BLaER1 treated with 17β-estradiol and CSF1 and Interleukin-3, amounts not matched to agents 10 nM and 100 nM (cell line): ENCODE data around the gene FCER1A.
A peak's percentile ranks its signal among the peaks of the same experiment; 100 is the strongest.

Experiments
- H3K27ac ChIP-seq, 11 experiments: shearing (Covaris generic); formaldehyde crosslinking; 2 replicates each; pipeline ENCODE4 v1.8.1; 2022
- H3K27me3 ChIP-seq, 11 experiments: shearing (Covaris generic); formaldehyde crosslinking; 2 replicates each; pipeline ENCODE4 v1.8.1; 2022
- H3K36me3 ChIP-seq, 11 experiments: shearing (Covaris generic); formaldehyde crosslinking; 2 replicates each; pipeline ENCODE4 v1.8.1; 2022
- H3K4me1 ChIP-seq, 10 experiments: shearing (Covaris generic); formaldehyde crosslinking; 2 replicates each; pipeline ENCODE4 v1.8.1; 2022
- H3K4me2 ChIP-seq, 11 experiments: shearing (Covaris generic); formaldehyde crosslinking; 2 replicates each; pipeline ENCODE4 v1.8.1; 2022
- H3K4me3 ChIP-seq, 10 experiments: shearing (Covaris generic); formaldehyde crosslinking; 2 replicates each; pipeline ENCODE4 v1.8.1; 2022
- H3K9ac ChIP-seq, 11 experiments: shearing (Covaris generic); formaldehyde crosslinking; 2 replicates each; pipeline ENCODE4 v1.8.1; 2022
- H3K9me3 ChIP-seq, 11 experiments: shearing (Covaris generic); formaldehyde crosslinking; replicated peaks in 1 of 11; 2 replicates each; pipeline ENCODE4 v1.8.1; 2022
- H4K20me1 ChIP-seq, 11 experiments: shearing (Covaris generic); formaldehyde crosslinking; 2 replicates each; pipeline ENCODE4 v1.8.1; 2022
- Cebpa-rat ChIP-seq, 11 experiments: shearing (Covaris generic); IDR thresholded peaks; 2 replicates each; pipeline ENCODE4 v1.8.1; 2022

Gene FCER1A

GRCh38 chr1:159302095-159302494, at the start of gene FCER1A:
TSS of gene FCER1A (plus strand) at chr1:159302336. CDS start at chr1:159302365, 29 bp downstream.
- Histone ChIP-seq H3K9ac (no peak within 1 kb of the TSS), H4K20me1 (no peaks in the 10 kb centered on the region), H3K4me1 (peaks cover 0 to 16% (median 0%) of the 10 kb centered on the region in 10 experiments; a peak in 7 of 20 replicates), H3K27me3 (no peaks in the 10 kb centered on the region), H3K4me2 (peak within 1 kb of the TSS in 5 of 11 experiments; percentile 3 to 27 (median 18); a peak in 7 of 22 replicates), H3K36me3 (no peaks in the 10 kb centered on the region), H3K27ac (no peak within 1 kb of the TSS), H3K4me3 (no peak within 1 kb of the TSS), H3K9me3 (no peaks in the 10 kb centered on the region)
- no peak for TF ChIP-seq Cebpa-rat (IDR thresholded peaks at IDR 0.05)

- H3K27me3 ChIP-seq, result no peaks in the 10 kb centered on the region
- TF ChIP-seq Cebpa-rat (IDR thresholded peaks at IDR 0.05), result no peak
- no peak overlapping the region for H3K9ac ChIP-seq
- H3K9me3 ChIP-seq, result peaks cover 4 to 15% (median 8%) of the 10 kb centered on the region in 11 experiments; a peak in 20 of 22 replicates
- peak overlapping the region in 7 of 11 experiments; percentile 1 to 56 (median 21); a peak in 9 of 22 replicates for H3K4me2 ChIP-seq
- no peaks in the 10 kb centered on the region for H4K20me1 ChIP-seq
- H3K4me3 ChIP-seq, result no peak overlapping the region
- H3K4me1 ChIP-seq, result peaks cover 0 to 23% (median 9%) of the 10 kb centered on the region in 10 experiments; a peak in 12 of 20 replicates
- H3K27ac ChIP-seq, result no peak overlapping the region
- peaks cover 0 to 5% (median 0%) of the 10 kb centered on the region in 11 experiments; a peak in 1 of 22 replicates for H3K36me3 ChIP-seq
Measured at GRCh38 chr1:159261311-159261710, 40.8 kb upstream of the FCER1A start.

GRCh38 chr1:159261721-159262494, 40.2 kb upstream of the FCER1A start:
- TF ChIP-seq Cebpa-rat (IDR thresholded peaks at IDR 0.05), result no peak
- peaks cover 3 to 26% (median 9%) of the 10 kb centered on the region in 10 experiments; a peak in 12 of 20 replicates for H3K4me1 ChIP-seq
- H3K9ac ChIP-seq, result no peak overlapping the region
- H3K4me2 ChIP-seq, result peak overlapping the region in 7 of 11 experiments; percentile 1 to 56 (median 21); a peak in 9 of 22 replicates
- H3K27ac ChIP-seq, result no peak overlapping the region
- H3K9me3 ChIP-seq, result peaks cover 0 to 10% (median 2%) of the 10 kb centered on the region in 11 experiments; a peak in 10 of 22 replicates
- H3K27me3 ChIP-seq, result no peaks in the 10 kb centered on the region
- H3K36me3 ChIP-seq, result no peaks in the 10 kb centered on the region
- no peaks in the 10 kb centered on the region for H4K20me1 ChIP-seq
- H3K4me3 ChIP-seq, result no peak overlapping the region

GRCh38 chr1:159266832-159267231, 35.3 kb upstream of the FCER1A start:
- H3K4me3 ChIP-seq, result no peak overlapping the region
- H3K4me2 ChIP-seq, result peak overlapping the region in 4 of 11 experiments; percentile 4 to 8 (median 4); a peak in 5 of 22 replicates
- H3K9ac ChIP-seq, result no peak overlapping the region
- 0 out of 22 replicates have a peak, but pooled peaks cover 0 to 3% (median 0%) of the 10 kb centered on the region in 11 experiments for H3K9me3 ChIP-seq
- peaks cover 0 to 11% (median 2%) of the 10 kb centered on the region in 10 experiments; a peak in 7 of 20 replicates for H3K4me1 ChIP-seq
- no peaks in the 10 kb centered on the region for H4K20me1 ChIP-seq
- H3K27me3 ChIP-seq, result no peaks in the 10 kb centered on the region
- H3K36me3 ChIP-seq, result no peaks in the 10 kb centered on the region
- TF ChIP-seq Cebpa-rat (IDR thresholded peaks at IDR 0.05), result no peak
- H3K27ac ChIP-seq, result no peak overlapping the region

- Histone ChIP-seq H3K27ac (no peak overlapping the region), H3K36me3 (no peaks in the 10 kb centered on the region), H3K9me3 (no peaks in the 10 kb centered on the region), H3K9ac (no peak overlapping the region), H3K27me3 (no peaks in the 10 kb centered on the region), H3K4me1 (peaks cover 0 to 12% (median 0%) of the 10 kb centered on the region in 10 experiments; a peak in 2 of 20 replicates), H3K4me2 (0 out of 22 replicates have a peak overlapping the region, but pooled peaks of 1 of the 11 experiments have one; percentile 17), H3K4me3 (no peak overlapping the region), H4K20me1 (no peaks in the 10 kb centered on the region)
- no peak for TF ChIP-seq Cebpa-rat (IDR thresholded peaks at IDR 0.05)
Measured at GRCh38 chr1:159274631-159275030, 27.5 kb upstream of the FCER1A start.

GRCh38 chr1:159275891-159276290, 26.2 kb upstream of the FCER1A start:
- Histone ChIP-seq H3K4me3 (no peak overlapping the region), H3K9me3 (no peaks in the 10 kb centered on the region), H3K4me1 (peaks cover 0 to 12% (median 0%) of the 10 kb centered on the region in 10 experiments; a peak in 2 of 20 replicates), H3K9ac (no peak overlapping the region), H3K36me3 (no peaks in the 10 kb centered on the region), H3K4me2 (no peak overlapping the region), H3K27ac (no peak overlapping the region), H4K20me1 (no peaks in the 10 kb centered on the region), H3K27me3 (no peaks in the 10 kb centered on the region)
- no peak for TF ChIP-seq Cebpa-rat (IDR thresholded peaks at IDR 0.05)

- H3K4me1 ChIP-seq, result peaks cover 0 to 18% (median 0%) of the 10 kb centered on the region in 10 experiments; a peak in 6 of 20 replicates
- no peak overlapping the region for H3K4me2 ChIP-seq
- H3K9ac ChIP-seq, result no peak overlapping the region
- H3K27ac ChIP-seq, result no peak overlapping the region
- H4K20me1 ChIP-seq, result no peaks in the 10 kb centered on the region
- no peak overlapping the region for H3K4me3 ChIP-seq
- no peak for TF ChIP-seq Cebpa-rat (IDR thresholded peaks at IDR 0.05)
- H3K36me3 ChIP-seq, result no peaks in the 10 kb centered on the region
- no peaks in the 10 kb centered on the region for H3K27me3 ChIP-seq
- no peaks in the 10 kb centered on the region for H3K9me3 ChIP-seq
Measured at GRCh38 chr1:159279773-159280172, 22.4 kb upstream of the FCER1A start.

- H3K36me3 ChIP-seq, result no peaks in the 10 kb centered on the region
- H3K27me3 ChIP-seq, result no peaks in the 10 kb centered on the region
- no peaks in the 10 kb centered on the region for H4K20me1 ChIP-seq
- peaks cover 0 to 11% (median 0%) of the 10 kb centered on the region in 10 experiments; a peak in 6 of 20 replicates for H3K4me1 ChIP-seq
- H3K4me2 ChIP-seq, result peak overlapping the region in 3 of 11 experiments; percentile 36 to 68 (median 45); a peak in 4 of 22 replicates
- no peak overlapping the region for H3K4me3 ChIP-seq
- no peak overlapping the region for H3K27ac ChIP-seq
- no peaks in the 10 kb centered on the region for H3K9me3 ChIP-seq
- 0 out of 22 replicates have a peak overlapping the region, but pooled peaks of 1 of the 11 experiments have one; percentile 1 for H3K9ac ChIP-seq
- TF ChIP-seq Cebpa-rat (IDR thresholded peaks at IDR 0.05), result no peak
Measured at GRCh38 chr1:159282118-159282517, 20.0 kb upstream of the FCER1A start.

- Histone ChIP-seq H3K36me3 (no peaks in the 10 kb centered on the region), H4K20me1 (no peaks in the 10 kb centered on the region), H3K9ac (no peak overlapping the region), H3K4me1 (peaks cover 0 to 14% (median 0%) of the 10 kb centered on the region in 10 experiments; a peak in 2 of 20 replicates), H3K9me3 (no peaks in the 10 kb centered on the region), H3K4me2 (no peak overlapping the region), H3K27me3 (no peaks in the 10 kb centered on the region), H3K27ac (no peak overlapping the region), H3K4me3 (no peak overlapping the region)
- no peak for TF ChIP-seq Cebpa-rat (IDR thresholded peaks at IDR 0.05)
Measured at GRCh38 chr1:159289060-159289459, 13.1 kb upstream of the FCER1A start.
